A673 (cell line): ENCODE measurements around the gene CAPN9. TPM values are rescaled to one million over a fixed set of nuclear protein-coding genes. Genes with fewer than 3 reads are reported as not detected.

Experiments used
- BruUV-seq: library from RNA; stranded (reverse); fragments of 400-500 nt; replicated peaks from 2 replicates; lab custom pipeline; 2021; lab: Mats Ljungman, UMichigan
- CTCF ChIA-PET: fragments of 300-600 bp; sonication (Branson Sonifier 250); formaldehyde crosslinking; loops from one replicate; lab custom pipeline; 2022; ENCODE audit warnings: antibody characterized with exemption; lab: Charles Lee
- POLR2A ChIA-PET: fragments of 300-600 bp; sonication (Branson Sonifier 250); formaldehyde crosslinking; loops from one replicate; lab custom pipeline; 2022; ENCODE audit warnings: antibody characterized with exemption; ENCODE audit not compliant: low non-redundant PET; lab: Charles Lee
- DNase-seq: peaks from one replicate; pipeline ENCODE4 v3.0.0-alpha.2; 2015; ENCODE audit warnings: low spot score
- H3K27ac ChIP-seq: fragments of 200-600 bp; sonication (generic); 2 replicates; pipeline ENCODE4 v1.5.1; 2016; ENCODE audit warnings: mixed run types, low read depth, mild to moderate bottlenecking, mixed read lengths, antibody characterized with exemption, low read length; ENCODE audit not compliant: poor library complexity, severe bottlenecking
- H3K27me3 ChIP-seq: fragments of 200-600 bp; sonication (generic); replicated peaks from 2 replicates; pipeline ENCODE4 v1.6.1; 2017; ENCODE audit warnings: mixed run types, low read depth, mild to moderate bottlenecking, mixed read lengths, antibody characterized with exemption, low read length; ENCODE audit not compliant: insufficient read depth, poor library complexity
- H3K36me3 ChIP-seq: fragments of 200-600 bp; sonication (generic); 2 replicates; pipeline ENCODE4 v1.6.1; 2016; ENCODE audit warnings: mixed run types, mild to moderate bottlenecking, mixed read lengths, antibody characterized with exemption, low read length; ENCODE audit not compliant: insufficient read depth, poor library complexity, severe bottlenecking
- H3K4me1 ChIP-seq: fragments of 200-600 bp; sonication (generic); 2 replicates; pipeline ENCODE4 v1.6.1; 2017; ENCODE audit warnings: mixed run types, mild to moderate bottlenecking, mixed read lengths, antibody characterized with exemption, low read length; ENCODE audit not compliant: insufficient read depth, poor library complexity, severe bottlenecking
- H3K4me3 ChIP-seq: fragments of 200-600 bp; sonication (generic); 2 replicates; pipeline ENCODE4 v1.5.1; 2016; ENCODE audit warnings: low read depth, mixed run types, mild to moderate bottlenecking, mixed read lengths, low read length; ENCODE audit not compliant: poor library complexity, severe bottlenecking
- H3K9me3 ChIP-seq: fragments of 200-600 bp; sonication (generic); 2 replicates; pipeline ENCODE4 v1.6.1; 2016; ENCODE audit warnings: mixed run types, low read depth, mild to moderate bottlenecking, mixed read lengths, antibody characterized with exemption, low read length; ENCODE audit not compliant: poor library complexity, severe bottlenecking
- CTCF ChIP-seq: fragments of 300-800, 200-600 bp; sonication (generic); conservative IDR thresholded peaks from 2 replicates; pipeline ENCODE4 v1.5.1; 2017; ENCODE audit warnings: low read depth, mild to moderate bottlenecking, antibody characterized with exemption, low read length, moderate library complexity, mixed read lengths
- EZH2 ChIP-seq: fragments of 200-600 bp; sonication (generic); IDR thresholded peaks from 2 replicates; pipeline ENCODE4 v1.6.1; 2017; ENCODE audit warnings: borderline replicate concordance, low read depth, mild to moderate bottlenecking, mixed read lengths, antibody characterized with exemption, low read length; ENCODE audit not compliant: poor library complexity, severe bottlenecking
- intact Hi-C: fragments of 100-400 bp; cut with micrococcal nuclease; formaldehyde crosslinking; loops from one replicate; pipeline ENCODE4 v1.10.0; 2022; ENCODE audit not compliant: unreplicated experiment
- total RNA-seq: library from RNA; stranded (reverse); gene quantifications from 2 replicates; pipeline ENCODE4 v1.2.3, GENCODE V29; 2021

CAPN9 gene
- total RNA-seq, 1 experiment from 2014 or later, result not detected

GRCh38 chr1:230812568-230812967, 65.4 kb downstream of the CAPN9 start:
- no TSS peak for BruUV-seq
- peaks cover 9% of the 10 kb centered on the region for H3K9me3 ChIP-seq
- intact Hi-C loops, result no loop called here
- no peaks in the 10 kb centered on the region for H3K36me3 ChIP-seq
- no peaks in the 10 kb centered on the region for H3K27me3 ChIP-seq
- no peak overlapping the region for H3K27ac ChIP-seq
- no peaks in the 10 kb centered on the region for H3K4me1 ChIP-seq
- ChIA-PET CTCF (no interaction called here), POLR2A (no interaction called here)
- H3K4me3 ChIP-seq, result no peak overlapping the region
- DNase-seq, result no peak
- no peak for TF ChIP-seq CTCF
- no peak for TF ChIP-seq EZH2

GRCh38 chr1:230814949-230815692, 67.9 kb downstream of the CAPN9 start:
- H3K9me3 ChIP-seq, result peaks cover 9% of the 10 kb centered on the region
- ChIA-PET CTCF (no interaction called here), POLR2A (interaction anchor here (0.7 kb wide), 1 partner anchor 379 kb away, joined by 4 read pairs; no protein-coding TSS in a partner anchor)
- no peak overlapping the region for H3K27ac ChIP-seq
- intact Hi-C loops, result no loop called here
- H3K27me3 ChIP-seq, result no peaks in the 10 kb centered on the region
- no peaks in the 10 kb centered on the region for H3K4me1 ChIP-seq
- no TSS peak for BruUV-seq
- TF ChIP-seq CTCF, result no peak
- TF ChIP-seq EZH2, result no peak
- H3K36me3 ChIP-seq, result no peaks in the 10 kb centered on the region
- no peak for DNase-seq
- no peak overlapping the region for H3K4me3 ChIP-seq

- DNase-seq, result no peak
- Histone ChIP-seq H3K4me1 (no peaks in the 10 kb centered on the region), H3K27me3 (no peaks in the 10 kb centered on the region), H3K9me3 (peaks cover 9% of the 10 kb centered on the region), H3K4me3 (no peak overlapping the region), H3K27ac (no peak overlapping the region), H3K36me3 (no peaks in the 10 kb centered on the region)
- intact Hi-C loops, result no loop called here
- ChIA-PET POLR2A (no interaction called here), CTCF (no interaction called here)
- no TSS peak for BruUV-seq
- TF ChIP-seq CTCF (no peak), EZH2 (no peak)
These were observed 68.8 kb downstream of the CAPN9 start for GRCh38 chr1:230816018-230816417.
